K562 treated with DMSO at 1 percent for 24 hours (cell line): Measurements from ENCODE around the gene UGT2B11. TPM values are rescaled to one million over a fixed set of nuclear protein-coding genes. Genes with fewer than 3 reads are reported as not detected.

Experiments
- total RNA-seq: library from RNA; unstranded; fragments of 300-600 nt; gene quantifications from 2 replicates; pipeline ENCODE4 v1.2.3, GENCODE V29; 2022; ENCODE audit warnings: low read depth; ENCODE audit not compliant: insufficient read depth

Gene UGT2B11
- not detected in 2 replicates for total RNA-seq

DNA sequence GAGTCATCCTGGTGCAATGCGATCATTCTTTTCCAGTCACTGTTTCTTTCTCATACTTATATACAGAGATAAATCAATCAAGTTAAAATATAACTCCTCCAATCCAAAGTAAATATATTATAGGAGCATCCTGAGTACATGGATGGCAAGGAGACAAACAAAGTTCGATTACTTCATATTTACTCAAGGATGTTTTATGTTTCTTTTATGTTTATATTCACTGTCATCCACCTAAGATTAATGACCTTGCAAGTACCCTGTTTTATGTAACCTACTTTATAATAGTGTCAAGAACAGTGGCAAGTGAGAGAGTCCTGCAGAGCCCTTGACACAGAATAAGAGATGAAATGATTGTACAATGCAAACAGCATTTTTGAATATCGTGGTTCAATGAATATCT is at the start of gene UGT2B11:
TSS of gene UGT2B11 (minus strand) at position 33 of the 400 bp plus-strand sequence. CDS start at position 7, 26 bp downstream.

Other genes with a start within 250 kb of the UGT2B11 start
- not detected in 2 replicates for gene UGT2B7, start 118.3 kb downstream of the UGT2B11 start, total RNA-seq
- not detected in 2 replicates for gene UGT2B28, start 65.7 kb upstream of the UGT2B11 start, total RNA-seq